Neuronal stem cell (in vitro differentiated cells): ENCODE data around the gene CACNB2.

Experiments used
- DNase-seq: peaks from one replicate; pipeline ENCODE4 v3.0.0-alpha.2; 2013; ENCODE audit warnings: low spot score
- H2AFZ ChIP-seq: one replicate; pipeline ENCODE4 v1.6.1; 2013; ENCODE audit warnings: mild to moderate bottlenecking, low read length, inconsistent platforms
- H2AK5ac ChIP-seq: 2 replicates; pipeline ENCODE4 v1.6.1; 2013; ENCODE audit warnings: low read depth, mild to moderate bottlenecking, inconsistent platforms, low read length, moderate library complexity, mixed read lengths
- H2BK120ac ChIP-seq: 2 replicates; pipeline ENCODE4 v1.6.1; 2013; ENCODE audit warnings: low read depth, mild to moderate bottlenecking, inconsistent platforms, low read length, moderate library complexity, mixed read lengths
- H2BK12ac ChIP-seq: one replicate; pipeline ENCODE4 v1.6.1; 2013; ENCODE audit warnings: low read length, inconsistent platforms
- H2BK15ac ChIP-seq: 2 replicates; pipeline ENCODE4 v1.6.1; 2013; ENCODE audit warnings: mild to moderate bottlenecking, low read length, inconsistent platforms, mixed read lengths
- H2BK5ac ChIP-seq: one replicate; pipeline ENCODE4 v1.6.1; 2013; ENCODE audit warnings: inconsistent platforms, mild to moderate bottlenecking, low read length, moderate library complexity
- H3K14ac ChIP-seq: one replicate; pipeline ENCODE4 v1.6.1; 2013; ENCODE audit warnings: low read length, inconsistent platforms
- H3K18ac ChIP-seq: 2 replicates; pipeline ENCODE4 v1.6.1; 2013; ENCODE audit warnings: low read length, inconsistent platforms
- H3K23ac ChIP-seq: 2 replicates; pipeline ENCODE4 v1.6.1; 2013; ENCODE audit warnings: low read depth, mild to moderate bottlenecking, mixed read lengths, low read length, inconsistent platforms; ENCODE audit not compliant: poor library complexity
- H3K27ac ChIP-seq: replicated peaks from 3 replicates; pipeline ENCODE4 v1.5.1; 2013; ENCODE audit warnings: low read length, inconsistent platforms
- H3K27me3 ChIP-seq, 3 experiments: 2 replicates each; pipeline ENCODE4 v1.6.1; 2013; ENCODE audit warnings: low read length in 3 of 3, mild to moderate bottlenecking in 2 of 3, inconsistent platforms in 1 of 3, low read depth in 1 of 3, mixed read lengths in 1 of 3, moderate library complexity in 1 of 3; ENCODE audit not compliant: control insufficient read depth in 3 of 3, insufficient read depth in 3 of 3
- H3K36me3 ChIP-seq, 2 donors: replicated peaks in 1 of 2; 2 replicates each; pipeline ENCODE4 v1.6.1; 2013; ENCODE audit warnings: low read length in 2 of 2; ENCODE audit not compliant: control insufficient read depth in 2 of 2, insufficient read depth in 2 of 2
- H3K4ac ChIP-seq: 2 replicates; pipeline ENCODE4 v1.6.1; 2013; ENCODE audit warnings: inconsistent platforms, mild to moderate bottlenecking, low read length, moderate library complexity
- H3K4me1 ChIP-seq, 2 donors: 1 replicate in 1 of 2; 2 replicates in 1 of 2; pipeline ENCODE4 v1.6.1; 2013; ENCODE audit warnings: low read length in 2 of 2, low read depth in 1 of 2; ENCODE audit not compliant: control insufficient read depth in 2 of 2, insufficient read depth in 1 of 2
- H3K4me2 ChIP-seq: one replicate; pipeline ENCODE4 v1.6.1; 2013; ENCODE audit warnings: mild to moderate bottlenecking, low read length, inconsistent platforms; ENCODE audit not compliant: insufficient read depth, poor library complexity, severe bottlenecking
- H3K4me3 ChIP-seq, 2 donors: 2 replicates each; pipeline ENCODE4 v1.5.1; 2013; ENCODE audit warnings: low read length in 2 of 2, mild to moderate bottlenecking in 2 of 2, inconsistent platforms in 1 of 2, moderate library complexity in 1 of 2
- H3K79me1 ChIP-seq: one replicate; pipeline ENCODE4 v1.6.1; 2013; ENCODE audit warnings: low read depth, mild to moderate bottlenecking, inconsistent platforms, low read length, moderate library complexity
- H3K9ac ChIP-seq: one replicate; pipeline ENCODE4 v1.6.1; 2013; ENCODE audit warnings: mild to moderate bottlenecking, low read depth, low read length, inconsistent platforms; ENCODE audit not compliant: poor library complexity
- H3K9me3 ChIP-seq, 2 donors: replicated peaks in 1 of 2; 2 replicates each; pipeline versions ENCODE3 to v1.6.1; 2013; ENCODE audit warnings: low read length in 2 of 2, mild to moderate bottlenecking in 2 of 2, inconsistent platforms in 1 of 2, low read depth in 1 of 2, mixed read lengths in 1 of 2, moderate library complexity in 1 of 2; ENCODE audit not compliant: control insufficient read depth in 2 of 2, insufficient read depth in 1 of 2
- H4K8ac ChIP-seq: one replicate; pipeline ENCODE4 v1.6.1; 2013; ENCODE audit warnings: low read depth, mild to moderate bottlenecking, inconsistent platforms, low read length, moderate library complexity
- H4K91ac ChIP-seq: one replicate; pipeline ENCODE4 v1.6.1; 2013; ENCODE audit warnings: low read length, low read depth, mild to moderate bottlenecking, inconsistent platforms; ENCODE audit not compliant: poor library complexity
- WGBS, 2 donors: extraction: QIAGEN DNeasy Blood & Tissue Kit; methylation state at CpG; one replicate each; pipeline ENCODE4 v1.1.7; 2013; ENCODE audit warnings: missing lambda C conversion rate in 2 of 2, mixed read lengths in 1 of 2; ENCODE audit not compliant: insufficient read length in 2 of 2, insufficient replicate concordance in 1 of 2; ENCODE audit errors: extremely low coverage in 2 of 2; 5-methylcytosine and 5-hydroxymethylcytosine counted together

Gene CACNB2

GRCh38 chr10:18557960-18558359 lies 417.7 kb downstream of the CACNB2 start:
- Histone ChIP-seq H3K4me2 (no peak overlapping the region), H3K4me3 (no peak overlapping the region), H2AFZ (no peak overlapping the region), H2BK5ac (no peak overlapping the region), H3K14ac (no peak overlapping the region), H2BK15ac (no peak overlapping the region), H3K27ac (no peak overlapping the region), H3K27me3 (no peaks in the 10 kb centered on the region), H3K9ac (no peak overlapping the region), H2BK120ac (no peak overlapping the region), H2AK5ac (no peak overlapping the region), H4K8ac (no peak overlapping the region), H3K4ac (no peak overlapping the region), H4K91ac (no peak overlapping the region), H2BK12ac (no peak overlapping the region), H3K36me3 (peaks cover 10 to 13% of the 10 kb centered on the region in 2 donors), H3K9me3 (peaks cover 22 to 27% of the 10 kb centered on the region in 2 donors), H3K18ac (no peak overlapping the region), H3K79me1 (no peaks in the 10 kb centered on the region), H3K23ac (no peak overlapping the region), H3K4me1 (no peaks in the 10 kb centered on the region)
- no peak for DNase-seq
- 100% methylated on average over 1 of the region's 1 CpG; no CpG with 5 or more reads in 1 of the 2 donors for WGBS, 2 donors

GRCh38 chr10:18561861-18562551 lies 421.8 kb downstream of the CACNB2 start:
- Histone ChIP-seq H3K4me2 (no peak overlapping the region), H3K79me1 (no peaks in the 10 kb centered on the region), H4K8ac (no peak overlapping the region), H2BK120ac (no peak overlapping the region), H4K91ac (no peak overlapping the region), H3K4ac (no peak overlapping the region), H2AK5ac (no peak overlapping the region), H3K4me3 (no peak overlapping the region), H3K9ac (no peak overlapping the region), H3K14ac (no peak overlapping the region), H2AFZ (no peak overlapping the region), H3K18ac (no peak overlapping the region), H3K27me3 (no peaks in the 10 kb centered on the region), H3K36me3 (peaks cover 6% of the 10 kb centered on the region in 2 donors), H3K9me3 (peaks cover 13 to 19% of the 10 kb centered on the region in 2 donors), H3K23ac (no peak overlapping the region), H2BK5ac (no peak overlapping the region), H3K4me1 (no peaks in the 10 kb centered on the region), H3K27ac (no peak overlapping the region), H2BK15ac (no peak overlapping the region), H2BK12ac (no peak overlapping the region)
- 100% methylated on average over 4 to 7 of the region's 8 CpGs for WGBS, 2 donors
- DNase-seq, result no peak

GRCh38 chr10:18563003-18563726 lies 422.9 kb downstream of the CACNB2 start:
- no peak overlapping the region for H2BK12ac ChIP-seq

GRCh38 chr10:18565006-18565405 lies 424.8 kb downstream of the CACNB2 start:
- 99% methylated on average over 5 of the region's 5 CpGs for WGBS, 2 donors

More at GRCh38 chr10:18563003-18563726, 422.9 kb downstream of the CACNB2 start:
- Histone ChIP-seq H4K91ac (no peak overlapping the region), H4K8ac (no peak overlapping the region), H3K9me3 (peaks cover 10 to 16% of the 10 kb centered on the region in 2 donors), H3K4me2 (no peak overlapping the region), H3K79me1 (no peaks in the 10 kb centered on the region), H2AK5ac (no peak overlapping the region), H3K27ac (no peak overlapping the region), H3K4me3 (no peak overlapping the region), H3K36me3 (peaks cover 6% of the 10 kb centered on the region in 2 donors), H3K27me3 (no peaks in the 10 kb centered on the region), H2BK5ac (no peak overlapping the region), H2AFZ (no peak overlapping the region), H3K23ac (no peak overlapping the region), H3K9ac (no peak overlapping the region), H3K14ac (no peak overlapping the region), H3K4ac (no peak overlapping the region), H2BK120ac (no peak overlapping the region), H3K18ac (no peak overlapping the region), H2BK15ac (no peak overlapping the region), H3K4me1 (no peaks in the 10 kb centered on the region)
- DNase-seq, result no peak
- 100% methylated on average over 5 to 6 of the region's 6 CpGs for WGBS, 2 donors

More at GRCh38 chr10:18565006-18565405, 424.8 kb downstream of the CACNB2 start:
- Histone ChIP-seq H3K27me3 (no peaks in the 10 kb centered on the region), H2BK12ac (no peak overlapping the region), H2AFZ (no peak overlapping the region), H3K79me1 (no peaks in the 10 kb centered on the region), H3K23ac (no peak overlapping the region), H2BK15ac (no peak overlapping the region), H3K27ac (no peak overlapping the region), H3K14ac (no peak overlapping the region), H3K9ac (no peak overlapping the region), H4K8ac (no peak overlapping the region), H2BK120ac (no peak overlapping the region), H3K4me3 (no peak overlapping the region), H3K36me3 (peaks cover 0 to 3% of the 10 kb centered on the region in 2 donors), H3K4ac (no peak overlapping the region), H2BK5ac (no peak overlapping the region), H3K4me1 (no peaks in the 10 kb centered on the region), H3K18ac (no peak overlapping the region), H4K91ac (no peak overlapping the region), H2AK5ac (no peak overlapping the region), H3K9me3 (peaks cover 9 to 18% of the 10 kb centered on the region in 2 donors), H3K4me2 (no peak overlapping the region)
- no peak for DNase-seq
